AG04450 (cell line): ENCODE results near the gene CRTC1. TPM values are rescaled to one million over a fixed set of nuclear protein-coding genes. Genes with fewer than 3 reads are reported as not detected.

Source experiments
- CTCF ChIA-PET: fragments of 300-600, 350-600 bp; formaldehyde crosslinking; extraction: SDS; loops from one replicate; lab custom pipeline; 2022; ENCODE audit warnings: antibody characterized with exemption, inconsistent platforms; lab: Charles Lee
- POLR2A ChIA-PET: fragments of 350-600 bp; formaldehyde crosslinking; extraction: SDS; loops from one replicate; lab custom pipeline; 2021; ENCODE audit warnings: antibody characterized with exemption, inconsistent platforms; lab: Yijun Ruan, JAX
- DNase-seq: peaks from one replicate; pipeline ENCODE4 v3.0.0-alpha.2; 2011; ENCODE audit warnings: low read depth, low spot score
- H3K27ac ChIP-seq: one replicate; pipeline ENCODE4 v1.5.1; 2012; ENCODE audit warnings: low read depth, low read length, control low read depth
- H3K27me3 ChIP-seq: one replicate; pipeline ENCODE4 v1.6.0; 2012; ENCODE audit warnings: low read length; ENCODE audit not compliant: control insufficient read depth, insufficient read depth
- H3K4me3 ChIP-seq: 2 replicates; pipeline ENCODE4 v1.5.1; 2011; ENCODE audit warnings: mild to moderate bottlenecking, low read depth, low read length, control low read depth
- H3K9me3 ChIP-seq: 2 replicates; pipeline ENCODE4 v1.5.1; 2012; ENCODE audit warnings: low read length; ENCODE audit not compliant: control insufficient read depth, insufficient read depth
- CTCF ChIP-seq: IDR thresholded peaks from 2 replicates; pipeline ENCODE4 v1.5.1; 2011; ENCODE audit warnings: low read depth, low read length, control low read depth, inconsistent platforms
- polyA plus RNA-seq: library from polyadenylated mRNA; depleted of rRNA; stranded (reverse); fragments of >200 nt; gene quantifications from 2 replicates; pipeline ENCODE4 v1.2.3, GENCODE V29; 2011; rRNA removed

Gene CRTC1
- polyA plus RNA-seq, 1 experiment = 1.0 TPM

- H3K27ac ChIP-seq = no peak overlapping the region
- ChIA-PET POLR2A (no interaction called here), CTCF (interaction anchor here (1.8 to 4.5 kb wide), 2 partner anchors 16 to 236 kb away, joined by 9 to 21 read pairs; no protein-coding TSS in a partner anchor)
- peaks cover 3% of the 10 kb centered on the region for H3K27me3 ChIP-seq
- peaks cover 19% of the 10 kb centered on the region for H3K9me3 ChIP-seq
- no peak for DNase-seq
- no peak for TF ChIP-seq CTCF
- H3K4me3 ChIP-seq = no peak overlapping the region
Observed at GRCh38 chr19:18830488-18830887, 147.0 kb downstream of the CRTC1 start.

GRCh38 chr19:18831524-18832305 is 148.2 kb downstream of the CRTC1 start, which contains the start of gene UPF1:
UPF1 (plus strand) TSS chr19:18831959; CDS start chr19:18832210, 251 bp downstream.
- CTCF ChIA-PET = interaction anchor here (4.5 kb wide), 1 partner anchor 15 kb away, joined by 21 read pairs; no protein-coding TSS in a partner anchor
- H3K27ac ChIP-seq = no peak within 1 kb of the TSS
- TF ChIP-seq CTCF = 0 out of 2 replicates have a peak, but pooled peaks have one; percentile 7

More at GRCh38 chr19:18831524-18832305, 148.2 kb downstream of the CRTC1 start, which contains the start of gene UPF1:
- Histone ChIP-seq H3K4me3 (peak within 1 kb of the TSS; percentile 81), H3K27me3 (peaks cover 2% of the 10 kb centered on the region), H3K9me3 (peaks cover 10% of the 10 kb centered on the region)
- peak; percentile 65 for DNase-seq
- POLR2A ChIA-PET = interaction anchor here (0.5 to 1.2 kb wide), 7 partner anchors 9 to 376 kb away, joined by 3 to 5 read pairs (median 3); partner anchors contain the start of gene REX1BD

Other genes with a start within 250 kb of the CRTC1 start
- gene ISYNA1, start 245.5 kb upstream of the CRTC1 start, polyA plus RNA-seq = 13.3 and 19.2 TPM in 2 replicates
- gene ELL, start 161.6 kb upstream of the CRTC1 start, polyA plus RNA-seq = 2.7 and 4.1 TPM in 2 replicates
- gene FKBP8, start 140.1 kb upstream of the CRTC1 start, polyA plus RNA-seq = 123 and 192 TPM in 2 replicates
- gene KXD1, start 125.8 kb upstream of the CRTC1 start, polyA plus RNA-seq = 77.3 and 104 TPM in 2 replicates
- gene UBA52, start 111.8 kb upstream of the CRTC1 start, polyA plus RNA-seq = 1,723 and 2,315 TPM in 2 replicates
- gene REX1BD, start 94.9 kb upstream of the CRTC1 start, polyA plus RNA-seq = 17.6 TPM in 2 replicates
- 2.6 and 2.9 TPM in 2 replicates for gene CRLF1, start 76.9 kb upstream of the CRTC1 start, polyA plus RNA-seq
- 0.81 and 1.3 TPM in 2 replicates for gene TMEM59L, start 70.8 kb upstream of the CRTC1 start, polyA plus RNA-seq
- gene KLHL26, start 46.7 kb upstream of the CRTC1 start, polyA plus RNA-seq = 1.2 and 3.8 TPM in 2 replicates
- gene COMP, start 107.6 kb downstream of the CRTC1 start, polyA plus RNA-seq = 0.09 TPM in 2 replicates
- gene UPF1, start 148.3 kb downstream of the CRTC1 start, polyA plus RNA-seq = 28.2 and 33.2 TPM in 2 replicates
- 1.8 and 2.0 TPM in 2 replicates for gene CERS1, start 212.5 kb downstream of the CRTC1 start, polyA plus RNA-seq
- 170 and 217 TPM in 2 replicates for gene COPE, start 235.7 kb downstream of the CRTC1 start, polyA plus RNA-seq
- gene DDX49, start 236.0 kb downstream of the CRTC1 start, polyA plus RNA-seq = 30.7 and 40.9 TPM in 2 replicates